ENCODE results near the gene PRKCQ.
"Not testable (repeated sequence)": the region's sequence is repeated elsewhere in the genome, so short reads cannot be mapped to it uniquely, and the experiment has no call there.

The PRKCQ gene

GRCh38 chr10:6589287-6590094 is 9.4 kb upstream of the PRKCQ start:
- H3K4me3 ChIP-seq (ENCODE audit: low read depth, low read length), result no peak overlapping the region
- TF ChIP-seq CTCF (IDR thresholded peaks at IDR 0.05; ENCODE audit: low read depth, low read length), result no peak
- no peak for DNase-seq (ENCODE audit: low read depth, low spot score)
- in situ Hi-C loops (cut with HindIII; ENCODE audit: low sequenced_read_pairs), result no loop called here

GRCh38 chr10:6588845-6589244 is 8.8 kb upstream of the PRKCQ start:
- no peak overlapping the region for H3K4me3 ChIP-seq (ENCODE audit: low read depth, low read length)
- DNase-seq (ENCODE audit: low read depth, low spot score), result no peak
- no peak for TF ChIP-seq CTCF (IDR thresholded peaks at IDR 0.05; ENCODE audit: low read depth, low read length)
- in situ Hi-C loops (cut with HindIII; ENCODE audit: low sequenced_read_pairs), result no loop called here

- no peak overlapping the region for H3K4me3 ChIP-seq (ENCODE audit: low read depth, low read length)
- TF ChIP-seq CTCF (IDR thresholded peaks at IDR 0.05; ENCODE audit: low read depth, low read length), result no peak
- in situ Hi-C loops (cut with HindIII; ENCODE audit: low sequenced_read_pairs), result no loop called here
- no peak for DNase-seq (ENCODE audit: low read depth, low spot score)
These were observed 8.0 kb upstream of the PRKCQ start for GRCh38 chr10:6588082-6588481.

- DNase-seq (ENCODE audit: low read depth, low spot score), result no peak
- in situ Hi-C loops (cut with HindIII; ENCODE audit: low sequenced_read_pairs), result no loop called here
- H3K4me3 ChIP-seq (ENCODE audit: low read depth, low read length), result no peak overlapping the region
- TF ChIP-seq CTCF (IDR thresholded peaks at IDR 0.05; ENCODE audit: low read depth, low read length), result no peak
These were observed 6.4 kb upstream of the PRKCQ start for GRCh38 chr10:6586501-6586900.

GRCh38 chr10:6583447-6583846 is 3.4 kb upstream of the PRKCQ start:
- H3K4me3 ChIP-seq (ENCODE audit: low read depth, low read length), result no peak overlapping the region
- in situ Hi-C loops (cut with HindIII; ENCODE audit: low sequenced_read_pairs), result no loop called here
- no peak for DNase-seq (ENCODE audit: low read depth, low spot score)
- no peak for TF ChIP-seq CTCF (IDR thresholded peaks at IDR 0.05; ENCODE audit: low read depth, low read length)

GRCh38 chr10:6582913-6583312 is 2.8 kb upstream of the PRKCQ start:
- H3K4me3 ChIP-seq (ENCODE audit: low read depth, low read length); in situ Hi-C loops (cut with HindIII; ENCODE audit: low sequenced_read_pairs); DNase-seq (ENCODE audit: low read depth, low spot score): not testable (repeated sequence)

GRCh38 chr10:6582298-6582697 is 2.2 kb upstream of the PRKCQ start:
- DNase-seq (ENCODE audit: low read depth, low spot score), result no peak
- in situ Hi-C loops (cut with HindIII; ENCODE audit: low sequenced_read_pairs), result no loop called here
- H3K4me3 ChIP-seq (ENCODE audit: low read depth, low read length), result no peak overlapping the region
- TF ChIP-seq CTCF (IDR thresholded peaks at IDR 0.05; ENCODE audit: low read depth, low read length), result no peak
